ENCODE measurements around the gene USP49. TPM values are rescaled to one million over a fixed set of nuclear protein-coding genes. Genes with fewer than 3 reads are reported as not detected.
"Not testable (repeated sequence)": the region's sequence is repeated elsewhere in the genome, so short reads cannot be mapped to it uniquely, and the experiment has no call there.

Gene USP49
- total and polyA plus RNA-seq, 2 donors: 1.1 to 3.0 TPM

GRCh38 chr6:41775293-41775882 lies 119.8 kb downstream of the USP49 start:
- Histone ChIP-seq H3K4me1 (ENCODE audit: control insufficient read depth in 2 of 2, insufficient read depth in 2 of 2, low read length in 2 of 2) (peaks cover 3 to 10% of the 10 kb centered on the region in 2 donors), H3K27ac (ENCODE audit: low read depth in 1 of 2, low read length in 1 of 2) (no peak overlapping the region), H3K27me3 (ENCODE audit: control insufficient read depth in 2 of 2, insufficient read depth in 1 of 2, low read length in 1 of 2) (peaks cover under 1 to 3% of the 10 kb centered on the region in 2 donors), H3K36me3 (ENCODE audit: control insufficient read depth in 2 of 2, insufficient read depth in 2 of 2, low read length in 1 of 2) (peaks cover 32 to 43% of the 10 kb centered on the region in 2 donors), H3K4me3 (ENCODE audit: low read length in 2 of 2) (no peak overlapping the region), H3K9me3 (ENCODE audit: control insufficient read depth in 2 of 2, insufficient read depth in 1 of 2, low read length in 1 of 2) (no peaks in the 10 kb centered on the region)
- no peak for DNase-seq (ENCODE audit: low read depth in 6 of 9, low spot score in 9 of 9)
- WGBS: 96% methylated on average over 13 of the region's 13 CpGs

DNA sequence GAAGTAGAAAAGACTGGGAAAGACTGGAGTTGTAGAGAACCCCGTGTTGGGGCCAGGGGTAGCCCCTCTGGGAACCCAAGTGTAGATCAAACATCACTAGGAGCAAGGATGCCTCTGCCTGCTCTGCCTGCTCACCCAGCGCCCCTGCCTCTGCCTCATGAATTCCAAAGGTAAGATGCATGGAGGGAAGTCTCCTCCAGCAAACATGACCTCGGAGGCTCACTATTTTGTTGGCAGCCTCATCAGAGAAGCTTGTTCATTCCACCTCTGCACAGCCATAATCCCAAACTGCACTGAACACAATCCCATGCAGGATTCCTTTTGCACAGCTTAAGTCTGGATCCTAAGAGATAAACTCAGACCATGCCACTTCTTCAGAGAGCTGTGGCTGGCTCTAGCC lies 120.3 kb downstream of the USP49 start:
- peaks cover 3 to 8% of the 10 kb centered on the region in 2 donors for H3K4me1 ChIP-seq (ENCODE audit: control insufficient read depth in 2 of 2, insufficient read depth in 2 of 2, low read length in 2 of 2)
- H3K36me3 ChIP-seq (ENCODE audit: control insufficient read depth in 2 of 2, insufficient read depth in 2 of 2, low read length in 1 of 2): peaks cover 35 to 47% of the 10 kb centered on the region in 2 donors

GRCh38 chr6:41771058-41771983 lies 123.9 kb downstream of the USP49 start:
- no peaks in the 10 kb centered on the region for H3K9me3 ChIP-seq (ENCODE audit: control insufficient read depth in 2 of 2, insufficient read depth in 1 of 2, low read length in 1 of 2)
- peaks cover 35 to 43% of the 10 kb centered on the region in 2 donors for H3K36me3 ChIP-seq (ENCODE audit: control insufficient read depth in 2 of 2, insufficient read depth in 2 of 2, low read length in 1 of 2)
- H3K4me1 ChIP-seq (ENCODE audit: control insufficient read depth in 2 of 2, insufficient read depth in 2 of 2, low read length in 2 of 2): peaks cover 0 to 10% of the 10 kb centered on the region in 2 donors
- 97% methylated on average over 29 of the region's 29 CpGs for WGBS
- H3K27me3 ChIP-seq (ENCODE audit: control insufficient read depth in 2 of 2, insufficient read depth in 1 of 2, low read length in 1 of 2): no peaks in the 10 kb centered on the region
- H3K4me3 ChIP-seq (ENCODE audit: low read length in 2 of 2): no peak overlapping the region
- no peak overlapping the region for H3K27ac ChIP-seq (ENCODE audit: low read depth in 1 of 2, low read length in 1 of 2)
- DNase-seq (ENCODE audit: low read depth in 6 of 9, low spot score in 9 of 9): no peak

More for the DNA sequence above, 120.3 kb downstream of the USP49 start:
- DNase-seq (ENCODE audit: low read depth in 6 of 9, low spot score in 9 of 9): no peak
- Histone ChIP-seq H3K4me3 (ENCODE audit: low read length in 2 of 2) (no peak overlapping the region), H3K9me3 (ENCODE audit: control insufficient read depth in 2 of 2, insufficient read depth in 1 of 2, low read length in 1 of 2) (no peaks in the 10 kb centered on the region), H3K27ac (ENCODE audit: low read depth in 1 of 2, low read length in 1 of 2) (no peak overlapping the region), H3K27me3 (ENCODE audit: control insufficient read depth in 2 of 2, insufficient read depth in 1 of 2, low read length in 1 of 2) (no peaks in the 10 kb centered on the region)
- 94% methylated on average over 3 of the region's 3 CpGs for WGBS

- Histone ChIP-seq H3K4me3 (ENCODE audit: low read length in 2 of 2) (no peak overlapping the region), H3K36me3 (ENCODE audit: control insufficient read depth in 2 of 2, insufficient read depth in 2 of 2, low read length in 1 of 2) (peaks cover 34 to 42% of the 10 kb centered on the region in 2 donors), H3K27ac (ENCODE audit: low read depth in 1 of 2, low read length in 1 of 2) (no peak overlapping the region), H3K4me1 (ENCODE audit: control insufficient read depth in 2 of 2, insufficient read depth in 2 of 2, low read length in 2 of 2) (peaks cover 0 to 10% of the 10 kb centered on the region in 2 donors), H3K9me3 (ENCODE audit: control insufficient read depth in 2 of 2, insufficient read depth in 1 of 2, low read length in 1 of 2) (no peaks in the 10 kb centered on the region), H3K27me3 (ENCODE audit: control insufficient read depth in 2 of 2, insufficient read depth in 1 of 2, low read length in 1 of 2) (no peaks in the 10 kb centered on the region)
- DNase-seq (ENCODE audit: low read depth in 6 of 9, low spot score in 9 of 9): no peak
- 98% methylated on average over 30 of the region's 30 CpGs for WGBS
Observed at GRCh38 chr6:41770381-41771057, 124.7 kb downstream of the USP49 start.

GRCh38 chr6:41769376-41769775 lies 125.8 kb downstream of the USP49 start:
- 98% methylated on average over 8 of the region's 8 CpGs for WGBS
- no peaks in the 10 kb centered on the region for H3K27me3 ChIP-seq (ENCODE audit: control insufficient read depth in 2 of 2, insufficient read depth in 1 of 2, low read length in 1 of 2)
- H3K36me3 ChIP-seq (ENCODE audit: control insufficient read depth in 2 of 2, insufficient read depth in 2 of 2, low read length in 1 of 2): peaks cover 27 to 31% of the 10 kb centered on the region in 2 donors
- H3K9me3 ChIP-seq (ENCODE audit: control insufficient read depth in 2 of 2, insufficient read depth in 1 of 2, low read length in 1 of 2): no peaks in the 10 kb centered on the region
- no peak overlapping the region for H3K4me3 ChIP-seq (ENCODE audit: low read length in 2 of 2)
- DNase-seq (ENCODE audit: low read depth in 6 of 9, low spot score in 9 of 9): no peak
- H3K27ac ChIP-seq (ENCODE audit: low read depth in 1 of 2, low read length in 1 of 2): no peak overlapping the region
- H3K4me1 ChIP-seq (ENCODE audit: control insufficient read depth in 2 of 2, insufficient read depth in 2 of 2, low read length in 2 of 2): peaks cover 0 to 10% of the 10 kb centered on the region in 2 donors

DNA sequence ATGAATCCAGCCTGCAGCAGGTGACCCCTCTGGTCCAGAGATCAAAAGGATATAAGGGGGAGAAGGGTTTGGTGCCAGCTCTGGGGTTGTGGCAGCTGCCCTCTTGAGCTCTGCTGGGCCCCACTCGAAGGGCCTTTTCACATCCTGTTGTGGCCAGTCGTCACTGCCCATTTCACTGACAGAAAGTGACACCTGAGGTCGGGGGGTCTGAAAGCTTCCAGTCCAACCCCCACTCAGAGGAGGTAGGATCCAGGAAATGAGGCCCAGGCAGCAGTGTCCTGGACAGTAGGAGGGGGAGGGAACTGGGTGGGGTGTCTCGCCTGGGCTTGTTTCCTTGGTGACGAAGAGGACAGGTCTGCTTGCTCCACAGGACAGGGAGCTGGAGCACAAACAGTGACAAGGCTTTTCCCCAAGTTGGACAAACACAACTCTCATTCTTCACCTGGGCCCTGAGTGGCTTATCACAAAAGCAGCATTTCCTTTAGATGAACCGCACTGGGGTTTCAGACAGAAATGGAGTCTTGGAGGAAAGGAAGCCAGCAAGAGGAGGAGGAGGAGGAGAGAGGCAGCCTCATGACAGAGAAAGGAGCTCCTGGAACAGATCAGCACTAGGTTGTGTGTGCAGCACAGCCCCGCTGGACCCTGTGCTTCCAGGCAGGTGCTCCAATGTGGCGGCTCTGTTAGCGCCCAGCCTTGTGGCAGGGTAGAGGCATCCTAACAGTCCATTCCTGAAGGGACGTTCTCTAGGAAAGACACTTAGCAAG lies 126.4 kb downstream of the USP49 start:
- Histone ChIP-seq H3K9me3 (ENCODE audit: control insufficient read depth in 2 of 2, insufficient read depth in 1 of 2, low read length in 1 of 2) (no peaks in the 10 kb centered on the region), H3K4me3 (ENCODE audit: low read length in 2 of 2) (no peak overlapping the region), H3K27me3 (ENCODE audit: control insufficient read depth in 2 of 2, insufficient read depth in 1 of 2, low read length in 1 of 2) (no peaks in the 10 kb centered on the region), H3K4me1 (ENCODE audit: control insufficient read depth in 2 of 2, insufficient read depth in 2 of 2, low read length in 2 of 2) (peaks cover 0 to 10% of the 10 kb centered on the region in 2 donors), H3K27ac (ENCODE audit: low read depth in 1 of 2, low read length in 1 of 2) (peak overlapping the region; percentile 26 to 37), H3K36me3 (ENCODE audit: control insufficient read depth in 2 of 2, insufficient read depth in 2 of 2, low read length in 1 of 2) (peaks cover 23 to 26% of the 10 kb centered on the region in 2 donors)
- DNase-seq (ENCODE audit: low read depth in 6 of 9, low spot score in 9 of 9): peak in 1 of 9 donors; percentile 45
- 48% methylated on average over 10 of the region's 10 CpGs for WGBS

DNA sequence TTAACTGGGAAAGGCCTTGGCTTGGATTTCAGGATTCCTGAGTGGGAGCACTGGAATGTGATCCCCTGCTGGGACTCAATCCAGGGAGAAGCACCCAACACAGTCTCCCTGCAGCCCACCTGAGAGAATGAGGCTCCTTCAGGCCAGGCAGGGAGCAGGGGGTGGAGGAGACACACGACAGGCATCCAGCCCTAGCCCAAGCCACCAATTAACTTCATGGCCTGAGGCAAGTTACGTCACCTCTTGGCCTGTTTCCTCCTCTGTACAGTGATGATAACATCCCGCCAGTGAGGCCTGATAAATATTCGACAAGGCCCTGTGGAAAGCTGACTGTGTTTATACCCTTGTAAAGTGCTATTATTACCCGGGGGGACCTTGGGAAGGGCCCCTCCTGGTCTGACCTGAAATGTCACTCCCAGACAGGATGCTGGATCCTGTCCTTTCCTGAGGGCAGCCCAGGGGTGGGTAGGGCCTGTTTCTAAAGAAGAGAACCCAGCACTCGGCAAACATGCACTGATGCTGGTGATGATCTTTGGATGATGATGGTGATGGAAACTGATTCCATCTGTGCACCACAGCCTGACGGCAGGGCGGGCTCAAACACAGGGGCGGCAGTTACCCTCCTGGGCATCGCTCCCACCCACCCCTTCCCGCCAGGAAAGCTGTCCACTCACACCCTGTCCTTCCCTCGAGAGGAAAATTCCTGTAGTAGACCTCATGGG lies 127.9 kb downstream of the USP49 start:
- Histone ChIP-seq H3K36me3 (ENCODE audit: control insufficient read depth in 2 of 2, insufficient read depth in 2 of 2, low read length in 1 of 2) (peaks cover 19 to 22% of the 10 kb centered on the region in 2 donors), H3K4me3 (ENCODE audit: low read length in 2 of 2) (no peak overlapping the region), H3K9me3 (ENCODE audit: control insufficient read depth in 2 of 2, insufficient read depth in 1 of 2, low read length in 1 of 2) (no peaks in the 10 kb centered on the region), H3K27me3 (ENCODE audit: control insufficient read depth in 2 of 2, insufficient read depth in 1 of 2, low read length in 1 of 2) (peaks cover 0 to 2% of the 10 kb centered on the region in 2 donors), H3K27ac (ENCODE audit: low read depth in 1 of 2, low read length in 1 of 2) (no peak overlapping the region), H3K4me1 (ENCODE audit: control insufficient read depth in 2 of 2, insufficient read depth in 2 of 2, low read length in 2 of 2) (peaks cover 0 to 10% of the 10 kb centered on the region in 2 donors)
- no peak for DNase-seq (ENCODE audit: low read depth in 6 of 9, low spot score in 9 of 9)
- 82% methylated on average over 12 of the region's 12 CpGs for WGBS

GRCh38 chr6:41766043-41766664 lies 129.0 kb downstream of the USP49 start:
- not testable (repeated sequence) for H3K27me3 ChIP-seq (ENCODE audit: control insufficient read depth in 2 of 2, insufficient read depth in 1 of 2, low read length in 1 of 2); DNase-seq (ENCODE audit: low read depth in 6 of 9, low spot score in 9 of 9); H3K9me3 ChIP-seq (ENCODE audit: control insufficient read depth in 2 of 2, insufficient read depth in 1 of 2, low read length in 1 of 2); H3K4me3 ChIP-seq (ENCODE audit: low read length in 2 of 2); H3K27ac ChIP-seq (ENCODE audit: low read depth in 1 of 2, low read length in 1 of 2); H3K4me1 ChIP-seq (ENCODE audit: control insufficient read depth in 2 of 2, insufficient read depth in 2 of 2, low read length in 2 of 2)
- 94% methylated on average over 4 of the region's 4 CpGs for WGBS
- H3K36me3 ChIP-seq (ENCODE audit: control insufficient read depth in 2 of 2, insufficient read depth in 2 of 2, low read length in 1 of 2): peaks cover 8 to 11% of the 10 kb centered on the region in 2 donors
